GM23338 (cell line): ENCODE data around the gene IRF2BPL.

ENCODE experiments used
- CTCF ChIP-seq, 2 experiments: fragments of 200-600 bp in 1 of 2; sonication (generic) in 1 of 2; conservative IDR thresholded peaks; 2 replicates each; pipeline versions ENCODE4 v1.5.1 to v1.6.1; 2016 to 2017; ENCODE audit warnings: antibody characterized with exemption in 2 of 2, low read depth in 2 of 2, mild to moderate bottlenecking in 2 of 2, moderate library complexity in 1 of 2
- EZH2 ChIP-seq: fragments of 200-600 bp; sonication (generic); IDR thresholded peaks from one replicate; pipeline ENCODE4 v1.8.0; 2017; ENCODE audit warnings: antibody characterized with exemption, mild to moderate bottlenecking, low read depth; ENCODE audit not compliant: unreplicated experiment
- EZH2phosphoT487 ChIP-seq: fragments of 200-600 bp; sonication (generic); IDR thresholded peaks from one replicate; pipeline ENCODE4 v1.8.1; 2018; ENCODE audit warnings: antibody characterized with exemption; ENCODE audit not compliant: unreplicated experiment
- JUNB ChIP-seq: IDR thresholded peaks from one replicate; pipeline ENCODE4 v1.6.1; 2016; ENCODE audit warnings: antibody characterized with exemption; ENCODE audit not compliant: unreplicated experiment
- POLR2AphosphoS5 ChIP-seq: IDR thresholded peaks from 2 replicates; pipeline ENCODE4 v1.6.1; 2016; ENCODE audit warnings: antibody characterized with exemption, low read depth
- STAT1 ChIP-seq: IDR thresholded peaks from one replicate; pipeline ENCODE4 v1.6.1; 2016; ENCODE audit warnings: antibody characterized with exemption; ENCODE audit not compliant: unreplicated experiment

GRCh38 chr14:77018785-77019184 is 9.7 kb downstream of the IRF2BPL start:
- TF ChIP-seq CTCF (conservative IDR thresholded peaks at IDR 0.05; ENCODE audit: low read depth in 2 of 2): no peak
- no peak for TF ChIP-seq STAT1
- no peak for TF ChIP-seq EZH2
- no peak for TF ChIP-seq EZH2phosphoT487
- TF ChIP-seq POLR2AphosphoS5: no peak
- no peak for TF ChIP-seq JUNB
